Muscle of leg (tissue), 11 donors: ENCODE results near the gene TRIM14. TPM values are rescaled to one million over a fixed set of nuclear protein-coding genes. Genes with fewer than 3 reads are reported as not detected.
"Not testable (repeated sequence)": the region's sequence is repeated elsewhere in the genome, so short reads cannot be mapped to it uniquely, and the experiment has no call there.

Source experiments
- DNase-seq: peaks from one replicate; pipeline ENCODE4 v3.0.0; 2013
- H3K27ac ChIP-seq: one replicate; pipeline ENCODE4 v1.5.1; 2013; ENCODE audit warnings: mild to moderate bottlenecking, low read length, control low read depth
- H3K27me3 ChIP-seq: one replicate; pipeline ENCODE4 v1.6.1; 2013; ENCODE audit warnings: low read length; ENCODE audit not compliant: control insufficient read depth, insufficient read depth
- H3K36me3 ChIP-seq: one replicate; pipeline ENCODE4 v1.6.1; 2013; ENCODE audit warnings: low read length; ENCODE audit not compliant: control insufficient read depth, insufficient read depth
- H3K4me1 ChIP-seq: one replicate; pipeline ENCODE4 v1.6.1; 2013; ENCODE audit warnings: low read length; ENCODE audit not compliant: control insufficient read depth, insufficient read depth
- H3K4me3 ChIP-seq: one replicate; pipeline ENCODE4 v1.5.1; 2013; ENCODE audit warnings: low read length, control low read depth
- H3K9me3 ChIP-seq: replicated peaks from 2 replicates; pipeline ENCODE4 v1.6.1; 2013; ENCODE audit warnings: low read depth, low read length; ENCODE audit not compliant: control insufficient read depth
- WGBS: methylation state at CpG from one replicate; pipeline ENCODE4 v1.1.5; 2013; ENCODE audit warnings: missing lambda C conversion rate; ENCODE audit not compliant: insufficient coverage; 5-methylcytosine and 5-hydroxymethylcytosine counted together
- polyA plus RNA-seq, 8 donors: library from polyadenylated mRNA; unstranded; fragments of 120-200 nt; gene quantifications; one replicate each; pipeline versions ENCODE4 v1.2.1 to v1.2.3, GENCODE V29; 2013; ENCODE audit warnings: inconsistent platforms in 1 of 8, low replicate concordance in 1 of 8; ENCODE audit not compliant: insufficient read length in 8 of 8, insufficient read depth in 1 of 8
- total RNA-seq: library from RNA; stranded (reverse); fragments of 120-200 nt; gene quantifications from one replicate; pipeline ENCODE4 v1.2.4, GENCODE V29; 2013

The TRIM14 gene
- total and polyA plus RNA-seq, 9 donors = 0.40 to 3.4 (median 1.1) TPM

DNA sequence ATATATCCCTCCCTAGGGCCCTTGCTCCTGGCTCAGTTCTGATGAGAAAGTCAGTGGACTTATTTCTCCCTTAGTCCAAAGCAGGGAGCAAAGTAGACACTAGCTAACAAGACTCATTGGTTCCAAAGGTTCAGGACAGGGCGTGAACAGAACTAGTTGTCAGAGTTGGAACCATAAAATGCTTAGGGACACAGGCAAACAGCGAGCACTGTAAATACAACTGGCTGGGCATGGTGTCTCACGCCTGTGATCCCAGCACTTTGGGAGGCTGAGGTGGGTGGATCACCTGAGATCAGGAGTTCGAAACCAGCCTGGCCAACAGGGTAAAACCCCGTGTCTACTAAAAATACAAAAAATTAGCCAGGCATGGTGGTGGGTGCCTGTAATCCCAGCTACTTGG lies 99.2 kb downstream of the TRIM14 start:
- 100% methylated on average over 2 of the region's 5 CpGs for WGBS
- not testable (repeated sequence) for H3K27ac ChIP-seq, DNase-seq, H3K4me3 ChIP-seq, H3K4me1 ChIP-seq, H3K27me3 ChIP-seq, H3K9me3 ChIP-seq
- H3K36me3 ChIP-seq = peaks cover 38% of the 10 kb centered on the region

Other genes with a start within 250 kb of the TRIM14 start
- gene TRMO, start 196.7 kb downstream of the TRIM14 start, total RNA-seq = 12.7 TPM
- 10 to 100 TPM in 5 of 8 donors, 1 to 10 TPM in 3; 8.4 to 12.1 (median 10.5) TPM for gene TRMO, start 196.7 kb downstream of the TRIM14 start, polyA plus RNA-seq
- gene HEMGN, start 181.1 kb downstream of the TRIM14 start, total RNA-seq = 6.7 TPM
- gene HEMGN, start 181.1 kb downstream of the TRIM14 start, polyA plus RNA-seq = 1 to 10 TPM; 2.3 to 9.4 (median 5.8) TPM
- gene ANP32B, start 135.9 kb downstream of the TRIM14 start, total RNA-seq = 18.6 TPM
- gene ANP32B, start 135.9 kb downstream of the TRIM14 start, polyA plus RNA-seq = 100 to 1,000 TPM; 137 to 198 (median 161) TPM
- 46.3 TPM for gene NANS, start 62.5 kb downstream of the TRIM14 start, total RNA-seq
- 10 to 100 TPM; 30.4 to 42.0 (median 35.1) TPM for gene NANS, start 62.5 kb downstream of the TRIM14 start, polyA plus RNA-seq
- gene CORO2A, start 73.4 kb upstream of the TRIM14 start, total RNA-seq = 0.13 TPM
- 1 to 10 TPM in 2 of 8 donors, under 1 TPM in 6; 0.20 to 1.9 (median 0.43) TPM for gene CORO2A, start 73.4 kb upstream of the TRIM14 start, polyA plus RNA-seq
- gene TBC1D2, start 136.4 kb upstream of the TRIM14 start, total RNA-seq = 1.0 TPM
- 1 to 10 TPM; 1.1 to 5.0 (median 2.0) TPM for gene TBC1D2, start 136.4 kb upstream of the TRIM14 start, polyA plus RNA-seq